ENCODE measurements around the gene GP2.

Gene GP2

GRCh38 chr16:20317117-20317516, 10.2 kb downstream of the GP2 start:
- no peak for TF ChIP-seq TAF1 (IDR thresholded peaks at IDR 0.05; ENCODE audit: low read depth)
- TF ChIP-seq RAD21 (IDR thresholded peaks at IDR 0.05; ENCODE audit: low read depth), result no peak
- TF ChIP-seq CREB1 (IDR thresholded peaks at IDR 0.05; ENCODE audit: low read depth), result no peak
- TF ChIP-seq REST (IDR thresholded peaks at IDR 0.05; ENCODE audit: low read depth), result no peak
- TF ChIP-seq YY1 (IDR thresholded peaks at IDR 0.05; ENCODE audit: low read depth), result no peak
- no peak for TF ChIP-seq USF1 (IDR thresholded peaks at IDR 0.05)
- TF ChIP-seq EP300 (IDR thresholded peaks at IDR 0.05; ENCODE audit: borderline replicate concordance), result no peak
- TF ChIP-seq NFIC (IDR thresholded peaks at IDR 0.05), result no peak
- TF ChIP-seq FOXM1 (IDR thresholded peaks at IDR 0.05; ENCODE audit: borderline replicate concordance, low read depth), result no peak
- no peak for TF ChIP-seq TCF12 (IDR thresholded peaks at IDR 0.05; ENCODE audit: low read depth)
- no peak for TF ChIP-seq ZBTB7A (IDR thresholded peaks at IDR 0.05; ENCODE audit: low read depth)
- TF ChIP-seq TEAD4 (IDR thresholded peaks at IDR 0.05), result no peak
- no peak for TF ChIP-seq EGR1 (IDR thresholded peaks at IDR 0.05)
- no peak for TF ChIP-seq MAX (IDR thresholded peaks at IDR 0.05)
- no peak for TF ChIP-seq CEBPB (IDR thresholded peaks at IDR 0.05)

GRCh38 chr16:20316715-20317114, 10.6 kb downstream of the GP2 start:
- no peak for TF ChIP-seq NFIC (IDR thresholded peaks at IDR 0.05)

GRCh38 chr16:20315764-20316163, 11.5 kb downstream of the GP2 start:
- no peak for TF ChIP-seq TEAD4 (IDR thresholded peaks at IDR 0.05)
- TF ChIP-seq CREB1 (IDR thresholded peaks at IDR 0.05; ENCODE audit: low read depth), result no peak
- no peak for TF ChIP-seq NFIC (IDR thresholded peaks at IDR 0.05)
- no peak for TF ChIP-seq ZBTB7A (IDR thresholded peaks at IDR 0.05; ENCODE audit: low read depth)
- no peak for TF ChIP-seq RAD21 (IDR thresholded peaks at IDR 0.05; ENCODE audit: low read depth)
- TF ChIP-seq TAF1 (IDR thresholded peaks at IDR 0.05; ENCODE audit: low read depth), result no peak
- TF ChIP-seq EGR1 (IDR thresholded peaks at IDR 0.05), result no peak
- TF ChIP-seq EP300 (IDR thresholded peaks at IDR 0.05; ENCODE audit: borderline replicate concordance), result no peak
- TF ChIP-seq MAX (IDR thresholded peaks at IDR 0.05), result no peak
- TF ChIP-seq USF1 (IDR thresholded peaks at IDR 0.05), result no peak
- no peak for TF ChIP-seq REST (IDR thresholded peaks at IDR 0.05; ENCODE audit: low read depth)
- TF ChIP-seq TCF12 (IDR thresholded peaks at IDR 0.05; ENCODE audit: low read depth), result no peak
- TF ChIP-seq YY1 (IDR thresholded peaks at IDR 0.05; ENCODE audit: low read depth), result no peak

GRCh38 chr16:20314575-20314974, 12.7 kb downstream of the GP2 start:
- TF ChIP-seq YY1 (IDR thresholded peaks at IDR 0.05; ENCODE audit: low read depth) (no peak), REST (IDR thresholded peaks at IDR 0.05; ENCODE audit: low read depth) (no peak), EP300 (IDR thresholded peaks at IDR 0.05; ENCODE audit: borderline replicate concordance) (no peak), CEBPB (IDR thresholded peaks at IDR 0.05) (no peak), USF1 (IDR thresholded peaks at IDR 0.05) (no peak), EGR1 (IDR thresholded peaks at IDR 0.05) (no peak), NFIC (IDR thresholded peaks at IDR 0.05) (no peak), ZBTB7A (IDR thresholded peaks at IDR 0.05; ENCODE audit: low read depth) (no peak), RAD21 (IDR thresholded peaks at IDR 0.05; ENCODE audit: low read depth) (no peak)

Measured in Ishikawa (cell line).